LHCN-M2 (cell line): Measurements from ENCODE around the gene ADM. TPM values are rescaled to one million over a fixed set of nuclear protein-coding genes. Genes with fewer than 3 reads are reported as not detected.

ENCODE experiments used
- total RNA-seq: library from RNA; depleted of rRNA; stranded (reverse); fragments of >200 nt; gene quantifications from 2 replicates; pipeline ENCODE4 v1.2.3, GENCODE V29; 2014; rRNA removed

ADM gene
- total RNA-seq, 1 experiment from 2014 or later: 160 TPM

Other genes starting within 250 kb of the ADM start
- 31.6 and 32.1 TPM in 2 replicates for gene SBF2, start 10.9 kb upstream of the ADM start, total RNA-seq
- gene AMPD3, start 150.2 kb downstream of the ADM start, total RNA-seq: 19.2 and 23.8 TPM in 2 replicates
- gene RNF141, start 236.1 kb downstream of the ADM start, total RNA-seq: 25.6 and 28.8 TPM in 2 replicates